GM21717 (cell line): ENCODE results near the gene C10orf105.

ENCODE experiments used
- ATAC-seq: cut with Tn5 transposase; IDR thresholded peaks from one replicate; pipeline ENCODE4 v1.9.1; 2021; ENCODE audit warnings: mild to moderate bottlenecking, moderate library complexity; ENCODE audit not compliant: unreplicated experiment

The C10orf105 gene, protein sequence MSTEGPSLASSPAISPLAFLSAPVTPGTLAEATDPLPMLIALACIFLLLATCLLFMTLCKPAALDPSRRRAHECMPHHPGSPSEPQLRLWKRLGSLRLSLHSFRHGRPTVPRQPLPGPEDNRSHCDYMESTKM

DNA sequence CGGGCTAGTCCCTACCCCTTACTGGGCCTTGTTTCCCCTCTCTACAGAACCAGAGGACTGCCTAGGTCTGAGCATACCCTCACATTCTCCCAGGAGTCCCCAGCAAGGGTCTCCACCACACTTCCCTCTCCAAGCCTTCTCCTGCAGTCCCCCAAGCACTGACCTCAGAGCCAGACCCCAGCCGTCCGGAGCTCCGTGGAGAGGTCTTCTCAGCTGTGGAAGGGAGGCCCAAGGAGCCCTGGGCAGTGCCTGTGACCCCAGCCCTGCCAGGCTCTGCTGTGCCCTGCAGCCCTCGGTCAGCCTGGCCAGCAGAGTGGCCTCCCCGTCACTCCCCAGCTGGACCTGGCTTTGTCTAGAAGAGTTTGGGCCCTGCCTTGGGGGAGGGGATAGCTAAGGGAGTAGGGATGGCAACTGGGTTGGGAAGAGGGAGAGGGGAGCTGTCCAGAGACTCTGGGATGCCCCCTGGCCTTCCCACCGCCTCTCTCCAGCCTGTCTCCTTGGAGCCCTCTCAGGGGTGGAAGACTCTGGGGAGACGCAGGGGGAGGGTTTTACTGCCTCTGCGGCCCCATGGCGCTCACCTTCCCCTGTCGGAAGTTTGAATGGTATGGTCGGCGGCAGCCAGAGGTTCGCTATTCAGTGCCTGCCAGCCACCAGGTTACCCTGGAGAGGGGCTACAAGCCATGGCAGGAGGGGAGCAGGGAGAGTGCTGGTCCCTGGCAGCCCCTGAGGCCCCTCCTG is at the start of gene C10orf105:
TSS of gene C10orf105 (minus strand) at position 315 of the 738 bp plus-strand sequence. CDS start 3,441 bp downstream, outside the sequence.
- no peak for ATAC-seq

DNA sequence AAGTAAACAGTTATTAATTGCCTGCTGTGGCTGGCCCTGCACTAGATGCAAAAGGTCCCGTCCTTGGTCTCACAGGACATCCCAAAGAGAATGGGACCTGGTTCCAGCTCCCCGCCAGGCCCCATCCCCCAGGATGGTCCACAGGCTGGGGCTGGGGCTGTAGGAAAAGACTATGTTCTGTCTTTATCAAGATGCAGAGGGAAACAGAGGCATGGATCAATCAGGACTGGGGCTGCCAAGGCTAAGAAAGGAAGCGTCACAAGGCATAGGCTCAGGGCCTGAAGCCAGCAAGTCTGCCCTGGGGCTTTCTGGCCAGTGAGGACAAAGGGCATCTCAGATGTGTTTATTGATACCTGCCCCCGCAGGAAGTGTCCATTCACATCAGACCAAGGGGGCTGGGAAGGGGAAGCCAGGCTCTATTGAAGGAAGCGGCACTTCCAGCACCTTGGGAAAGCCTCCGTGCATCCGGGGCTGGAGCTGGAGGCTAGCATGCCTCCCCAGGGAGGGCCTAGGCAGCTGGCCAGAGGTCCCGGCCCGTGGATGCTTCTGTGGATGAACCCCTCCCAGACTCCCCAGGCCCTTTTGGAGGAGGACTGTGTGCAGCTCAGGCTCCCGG is 48.0 kb upstream of the C10orf105 start:
- no peak for ATAC-seq

DNA sequence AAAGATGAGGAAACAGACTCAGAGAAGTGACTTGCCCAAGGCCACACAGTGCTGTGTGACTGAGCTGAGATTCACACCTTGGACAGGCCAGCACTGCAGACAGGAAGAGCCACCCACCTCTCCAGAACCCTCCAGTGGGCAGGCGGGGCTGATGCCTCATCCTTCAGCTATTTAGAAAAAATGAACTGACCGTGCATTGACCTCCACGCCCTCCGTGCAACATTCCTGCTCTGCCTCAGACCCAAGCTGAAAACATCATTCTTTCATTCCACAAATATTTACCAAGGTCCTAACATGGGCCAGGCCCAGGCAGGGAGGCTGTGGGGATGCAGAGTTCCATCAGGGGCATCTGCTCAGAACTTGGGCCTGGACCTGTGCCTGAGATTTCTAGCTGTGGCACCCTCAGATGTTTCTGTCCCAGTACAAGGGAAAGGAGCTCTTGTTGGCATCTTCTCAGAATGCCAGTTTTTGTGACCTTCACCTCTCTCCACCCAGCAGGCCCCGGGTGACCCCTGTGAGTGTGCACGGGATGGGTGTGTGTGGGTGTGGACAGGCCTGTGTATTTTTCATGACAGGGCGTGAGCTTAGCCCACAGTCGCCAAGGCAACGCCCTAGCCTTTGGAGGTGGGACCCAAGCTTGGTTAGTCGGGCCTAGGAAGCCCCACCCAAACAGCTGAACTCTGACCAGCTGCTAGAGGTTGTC is 47.3 kb upstream of the C10orf105 start:
- ATAC-seq, result no peak

DNA sequence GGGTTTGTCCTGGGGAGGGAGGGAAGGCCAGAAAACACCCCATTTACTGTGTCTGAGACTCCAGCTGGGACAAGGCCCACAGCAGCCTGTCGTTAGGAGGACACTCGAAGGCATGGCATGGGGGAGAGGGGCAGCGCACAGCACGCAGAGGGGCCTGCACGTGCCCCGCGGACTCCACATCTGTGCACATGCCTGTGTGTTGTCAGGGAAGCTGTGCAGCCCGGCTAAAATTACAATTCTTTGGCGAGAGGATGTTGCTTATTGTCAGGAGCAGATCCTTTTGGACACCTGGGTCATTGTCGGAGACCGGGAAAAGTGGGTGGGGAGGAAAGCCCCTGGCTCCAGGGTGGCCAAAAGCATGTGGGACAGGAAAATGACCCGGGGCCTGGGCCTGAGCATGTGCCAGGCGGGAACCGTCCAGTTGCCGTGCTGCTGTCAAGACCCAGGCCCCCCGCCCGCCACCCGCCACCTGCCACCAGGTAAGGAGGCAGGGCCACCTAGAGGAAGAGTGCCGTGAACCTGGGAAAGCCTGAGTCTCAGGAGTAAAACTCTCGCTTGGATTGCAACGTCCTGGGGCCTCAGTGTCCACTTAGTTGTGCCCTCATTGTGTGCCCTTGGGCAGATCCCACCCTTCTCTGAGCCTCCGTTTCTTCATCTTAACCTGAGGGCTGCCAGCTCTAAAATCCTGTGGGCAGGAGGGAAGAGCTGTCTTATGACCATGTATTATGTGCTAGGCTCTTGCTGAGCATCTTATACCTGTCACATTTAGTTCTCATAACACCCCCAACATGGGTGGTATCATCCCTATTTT is 46.5 kb upstream of the C10orf105 start:
- no peak for ATAC-seq

DNA sequence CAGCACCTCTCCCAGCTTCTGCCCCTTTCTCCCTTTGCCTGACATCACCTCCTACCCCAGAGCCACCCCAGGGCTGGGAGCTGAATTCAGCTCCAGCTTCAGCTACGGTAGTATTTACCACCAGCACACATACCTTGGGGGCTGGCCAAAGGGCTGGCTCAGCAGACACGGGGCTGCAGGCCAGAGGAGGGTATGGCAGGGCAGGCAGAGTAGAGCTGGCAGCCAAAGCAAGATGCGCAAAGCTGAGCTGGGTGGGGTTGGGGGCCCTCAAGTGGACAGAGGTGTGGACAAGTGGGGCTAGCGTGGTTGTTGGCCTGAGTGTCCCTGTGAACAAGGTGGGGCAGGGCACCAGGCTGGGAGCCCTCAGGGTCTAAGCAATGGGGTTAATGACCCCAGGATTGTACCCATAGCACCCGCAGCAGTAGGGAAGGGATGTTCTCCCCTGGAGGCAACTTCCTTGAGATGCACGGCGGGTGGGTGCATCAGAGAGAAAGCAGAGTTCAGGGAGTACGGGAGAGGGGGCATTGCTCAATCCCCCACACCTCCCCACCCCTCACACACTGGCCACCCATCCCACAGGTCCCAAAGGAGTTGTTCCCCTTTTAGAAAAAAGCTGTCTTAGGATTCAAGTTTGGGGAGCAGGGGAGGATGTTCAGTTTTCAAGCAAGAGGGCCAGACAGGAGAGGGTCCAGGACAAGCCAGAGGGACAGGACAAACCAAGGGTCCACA is 45.8 kb upstream of the C10orf105 start:
- no peak for ATAC-seq

DNA sequence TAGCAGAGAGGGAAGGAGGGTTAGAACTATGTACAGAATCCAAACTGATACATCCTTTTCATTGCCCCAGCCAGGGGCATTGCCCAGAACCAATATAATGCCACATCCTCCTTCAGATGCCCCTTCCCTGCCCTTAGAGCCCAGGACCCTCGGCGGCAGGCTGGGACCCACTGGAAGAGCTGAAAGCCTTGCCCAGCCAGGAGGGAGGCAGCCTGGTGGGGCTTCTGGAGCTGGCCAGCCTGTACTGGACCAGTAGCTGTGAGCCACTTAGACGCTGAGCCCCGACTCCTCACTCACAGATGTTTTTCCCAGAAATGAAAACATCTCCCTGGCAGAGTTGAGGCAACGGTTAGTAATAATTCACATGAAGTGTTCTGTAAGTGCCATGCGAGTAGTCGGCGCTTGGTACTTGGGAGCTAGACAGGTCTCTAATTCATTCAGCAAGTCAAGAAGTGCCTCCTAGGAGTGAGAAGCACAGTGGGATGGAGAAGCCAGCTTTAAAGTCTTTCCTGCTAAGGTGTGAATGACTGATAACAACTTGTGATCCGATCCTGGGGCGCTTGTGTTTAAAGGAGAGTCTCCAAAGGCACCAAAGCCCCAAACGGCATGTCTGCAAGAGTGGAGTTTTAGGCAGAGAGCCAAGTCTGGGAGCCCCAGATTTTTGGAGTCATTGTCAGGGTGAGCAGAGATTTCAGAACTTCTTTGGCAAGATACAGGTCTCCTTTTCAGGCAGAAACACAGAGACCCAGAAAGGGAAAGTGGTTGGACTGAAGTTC is 44.0 kb upstream of the C10orf105 start:
- ATAC-seq, result no peak

DNA sequence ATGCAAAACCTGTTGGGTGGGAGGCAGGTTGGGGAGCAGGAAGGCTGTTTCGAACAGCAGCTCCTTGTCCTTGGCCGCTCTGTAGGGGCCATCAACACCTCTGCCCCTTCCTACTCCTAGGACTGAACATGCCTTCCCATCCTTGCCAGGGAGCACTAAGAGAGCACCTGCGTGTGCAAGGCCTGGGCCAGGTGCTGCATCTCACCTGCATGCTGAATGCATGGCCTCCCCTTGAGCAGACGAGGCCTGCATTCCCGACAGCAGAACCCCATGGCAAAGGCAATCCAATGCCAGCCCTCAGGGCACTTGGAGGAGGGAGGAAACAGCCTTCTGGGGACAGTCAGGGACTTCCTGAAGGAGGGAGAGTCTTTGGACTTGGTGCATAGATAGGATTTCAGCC is 42.7 kb upstream of the C10orf105 start:
- no peak for ATAC-seq

DNA sequence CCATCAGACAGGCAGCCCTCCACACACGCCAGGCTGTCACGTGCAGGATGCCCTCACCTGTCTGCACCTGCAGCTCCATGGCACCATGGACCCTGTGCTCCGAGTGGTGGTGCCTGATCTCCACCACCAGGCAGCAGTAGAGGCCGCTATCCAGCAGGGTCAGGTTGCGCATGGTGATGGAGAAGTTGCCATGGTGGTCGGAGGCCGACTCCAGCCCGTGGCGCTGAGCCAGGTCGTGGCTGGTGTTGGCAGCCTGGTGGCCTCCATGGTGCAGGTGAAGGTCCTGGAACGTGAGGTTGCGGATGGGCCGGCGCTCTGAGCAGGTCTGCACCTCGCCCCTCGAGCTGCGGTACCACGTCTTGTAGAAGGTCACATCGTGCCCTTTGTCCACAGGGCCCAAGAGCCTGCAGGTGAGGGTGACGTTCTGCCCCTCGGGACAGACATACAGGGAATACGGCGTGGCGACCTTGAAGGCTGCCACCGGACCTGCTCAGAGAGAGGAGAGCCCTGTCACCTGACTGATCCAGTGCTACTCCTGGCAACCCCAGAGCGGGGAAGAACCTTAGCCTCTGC is 42.0 kb upstream of the C10orf105 start:
- no peak for ATAC-seq

DNA sequence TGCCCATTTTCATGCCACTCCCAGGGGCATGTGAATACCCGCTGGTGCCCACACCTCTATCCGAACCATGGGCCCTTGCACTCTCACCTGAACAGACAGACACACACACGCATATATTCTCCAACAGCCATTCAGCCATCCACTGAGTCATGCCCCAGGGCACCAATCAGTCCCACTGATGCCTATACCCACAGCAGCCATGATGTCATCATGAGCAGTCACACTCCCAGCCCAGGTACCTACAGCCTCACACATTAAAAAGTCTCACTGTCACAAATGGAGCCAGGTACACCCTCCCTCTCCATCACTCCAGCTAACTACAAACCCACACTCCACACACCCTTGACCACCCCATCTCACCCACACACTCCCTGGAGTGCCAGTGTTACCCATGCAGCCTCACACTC is 41.5 kb upstream of the C10orf105 start:
- ATAC-seq, result no peak

DNA sequence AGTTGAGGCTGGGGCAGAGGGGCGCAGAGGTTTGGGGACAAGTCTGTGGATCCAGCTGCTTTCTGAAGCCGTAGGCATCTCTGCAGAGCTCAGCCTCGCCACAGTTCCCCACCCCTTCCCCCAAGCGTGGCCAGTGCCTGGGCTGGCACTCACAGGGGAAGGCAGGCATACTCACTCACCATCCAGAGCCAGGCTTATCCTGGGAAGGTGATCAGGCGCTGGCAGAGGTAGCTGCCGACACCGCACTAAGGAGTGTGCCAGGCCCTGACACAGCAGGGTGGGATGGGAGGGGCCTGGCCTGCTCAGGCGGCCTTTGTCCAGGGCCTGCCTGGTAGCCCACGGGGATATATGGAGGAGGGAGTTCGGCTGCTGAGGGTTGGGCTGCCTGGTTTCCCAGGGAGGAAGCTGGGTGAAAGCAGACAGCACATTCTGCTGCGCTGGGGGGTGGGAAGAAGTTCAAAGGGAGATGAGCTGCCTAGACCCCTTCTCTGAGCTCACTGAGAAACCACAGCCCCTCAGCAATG is 37.9 kb upstream of the C10orf105 start:
- no peak for ATAC-seq

DNA sequence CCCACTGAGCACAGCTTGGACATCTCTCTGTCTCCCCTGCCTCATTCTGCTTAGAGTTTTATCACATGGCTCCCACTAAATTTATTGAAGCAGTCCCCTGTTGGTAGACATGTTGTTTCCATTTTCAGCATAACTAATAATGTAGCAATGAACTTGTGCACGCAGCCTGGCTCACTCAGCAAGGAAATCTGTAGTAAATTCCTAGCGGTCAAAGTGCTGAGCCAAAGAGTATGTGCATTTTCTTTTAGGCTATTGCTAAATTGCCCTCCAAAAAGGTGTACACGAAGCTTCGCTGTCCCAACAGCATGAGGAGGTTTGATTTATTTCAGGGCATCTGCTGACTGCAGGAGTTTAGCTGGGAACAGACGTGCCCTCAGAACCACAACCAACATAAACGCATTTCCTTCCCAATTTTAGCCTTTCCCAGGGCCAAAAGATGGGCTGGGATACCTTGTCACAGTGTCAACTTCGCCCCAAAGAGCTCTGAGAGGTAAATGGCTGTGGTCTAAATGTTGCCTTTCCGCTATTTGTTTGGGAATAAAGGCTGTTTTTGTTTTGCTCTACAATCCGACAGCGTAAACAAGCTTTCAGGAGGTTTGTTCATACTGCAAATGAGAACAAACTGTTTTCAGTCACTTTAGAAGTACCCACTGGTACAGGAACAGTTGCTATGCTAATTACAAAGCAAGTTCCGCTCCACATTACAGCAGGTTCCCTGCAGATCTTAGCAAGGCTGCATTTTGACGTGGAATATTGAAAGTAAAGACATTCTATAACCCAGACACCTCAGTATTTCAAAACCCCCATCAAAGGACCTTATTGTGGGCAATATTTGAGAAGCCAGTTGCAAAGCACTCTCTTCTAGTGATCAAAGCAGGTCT is 37.0 kb upstream of the C10orf105 start:
- no peak for ATAC-seq

DNA sequence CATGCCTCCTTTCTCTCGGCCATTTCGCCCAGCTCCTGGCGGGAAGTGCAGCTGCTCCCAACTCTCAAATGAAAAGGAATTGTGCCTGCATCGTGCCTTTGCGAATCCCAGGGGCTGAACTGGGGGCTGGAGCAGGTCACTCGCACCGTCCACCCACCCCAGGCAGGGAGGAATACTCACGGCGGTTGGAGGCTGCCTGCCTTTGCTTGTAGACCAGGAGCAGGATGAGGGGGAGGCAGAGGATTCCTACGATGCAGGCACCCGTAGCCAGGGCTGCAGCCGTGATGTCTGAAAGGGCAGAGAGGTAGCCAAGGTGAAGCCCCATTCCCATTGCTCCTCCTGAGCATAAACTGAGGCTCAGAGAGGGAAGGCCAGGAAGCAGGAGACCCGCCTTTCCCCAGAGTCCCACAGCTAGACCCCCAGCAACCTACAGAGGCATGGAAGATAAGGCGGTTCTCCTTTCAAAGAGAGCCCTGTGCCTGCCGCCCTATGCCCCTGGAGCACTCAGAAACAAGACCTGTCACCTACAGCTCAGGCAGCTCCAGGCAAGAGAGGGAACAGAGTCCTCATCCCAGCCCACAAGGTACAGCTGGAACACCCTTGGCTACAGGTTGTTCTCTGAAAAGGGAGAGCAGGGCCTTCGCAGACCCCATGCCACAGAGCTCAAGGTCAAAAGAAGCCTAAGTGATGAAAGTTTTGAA is 35.8 kb upstream of the C10orf105 start:
- no peak for ATAC-seq

DNA sequence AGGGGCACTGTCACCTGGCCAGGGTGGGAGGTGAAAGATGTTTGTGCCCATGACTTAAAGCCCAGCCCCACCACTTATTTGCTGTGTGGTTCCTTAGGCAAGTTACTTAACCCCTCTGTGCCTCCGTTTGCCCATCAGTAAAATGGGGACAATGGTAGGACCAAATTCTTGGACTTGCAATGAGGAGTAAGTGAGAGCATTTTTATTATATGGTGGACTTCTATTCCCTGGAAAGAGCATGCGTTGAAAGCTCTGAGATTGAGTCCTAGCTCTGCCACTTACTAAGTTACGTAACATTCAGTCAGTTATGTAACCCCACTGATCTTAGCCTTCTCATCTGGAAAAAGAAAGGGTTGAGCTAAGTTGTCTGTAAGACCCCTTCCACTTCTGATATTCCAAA is 35.0 kb upstream of the C10orf105 start:
- no peak for ATAC-seq

DNA sequence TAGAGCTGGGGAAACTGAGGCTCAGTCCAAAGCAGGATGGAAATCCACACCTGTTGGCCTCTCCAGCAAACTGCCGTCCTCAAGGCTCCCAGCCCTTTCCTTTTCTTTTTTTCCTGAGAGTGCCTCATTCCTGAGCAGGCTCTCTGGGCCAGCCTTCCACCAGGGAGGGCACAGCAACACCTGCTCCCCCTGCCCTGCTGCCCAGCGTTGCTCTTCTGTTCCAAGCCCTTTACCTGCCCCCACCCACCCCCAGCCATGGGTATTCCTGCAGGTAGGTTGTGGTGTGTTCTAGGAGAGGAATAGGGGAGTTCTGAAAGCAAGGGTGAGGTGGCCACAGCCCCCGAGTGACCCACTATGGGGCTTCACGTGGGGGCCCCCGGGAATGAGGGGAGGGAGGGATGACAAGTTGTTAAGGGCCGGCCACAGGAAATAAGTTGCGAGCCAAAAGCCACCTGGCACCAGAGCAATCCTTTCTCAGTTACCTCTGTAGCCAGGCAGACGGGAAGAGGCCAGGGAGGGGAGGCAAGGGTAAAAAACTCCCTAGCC is 34.5 kb upstream of the C10orf105 start:
- ATAC-seq, result no peak

DNA sequence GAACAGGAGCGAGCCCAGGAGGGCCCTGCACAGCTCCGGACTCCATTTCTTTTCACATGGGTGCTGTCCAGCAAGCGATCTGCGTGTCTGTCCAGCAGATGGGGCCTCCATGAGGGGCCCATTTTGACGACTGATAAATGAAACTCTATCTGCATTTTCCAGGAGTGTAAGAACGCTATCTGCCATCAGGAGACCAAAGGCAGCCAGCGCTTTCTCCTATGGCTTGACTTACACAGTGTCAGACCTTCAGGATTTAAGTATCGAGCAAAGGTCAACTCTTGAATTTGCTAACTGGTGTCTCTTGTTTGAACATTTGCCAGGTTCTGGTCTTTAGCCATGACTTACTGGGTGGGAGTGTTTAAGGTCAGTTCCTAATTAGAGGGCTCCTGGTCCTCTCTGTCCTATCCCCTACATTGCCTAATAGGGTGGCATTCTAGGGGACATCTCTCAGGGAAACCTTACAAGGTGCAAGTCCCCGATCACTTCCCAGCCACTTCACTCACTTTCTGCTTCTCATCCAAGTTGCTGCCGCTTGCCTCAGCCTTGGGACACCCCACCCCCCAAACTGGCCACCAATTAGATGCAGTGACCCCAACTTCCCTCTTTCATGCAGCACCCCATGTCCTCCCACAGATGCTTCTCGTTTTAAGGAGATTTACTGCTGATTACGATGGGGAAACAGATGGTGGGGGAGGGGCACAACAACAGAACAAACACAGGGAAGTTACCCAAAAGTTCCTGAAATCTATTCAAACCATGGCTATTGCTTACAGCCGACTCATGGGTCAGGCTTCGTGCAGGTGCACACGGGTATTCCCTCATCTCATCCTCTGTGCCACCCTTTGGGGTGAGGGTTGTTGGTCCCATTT is 33.7 kb upstream of the C10orf105 start:
- ATAC-seq, result no peak
